OCI-LY3 (cell line): ENCODE results near the gene CD207.

Source experiments
- H2AFZ ChIP-seq: fragments of 200-600, 300-600 bp; shearing (Covaris generic); 2 replicates; pipeline ENCODE4 v1.6.0; 2014; ENCODE audit warnings: antibody characterized with exemption, low read depth, low read length
- H3K27ac ChIP-seq: fragments of 200-600, 300-600 bp; sonication (generic); 2 replicates; pipeline ENCODE4 v1.5.1; 2014; ENCODE audit warnings: mild to moderate bottlenecking, low read length, moderate library complexity, mixed read lengths
- H3K27me3 ChIP-seq: fragments of 200-600, 300-600 bp; sonication (generic); 2 replicates; pipeline ENCODE4 v1.6.1; 2014; ENCODE audit warnings: low read depth, low read length, mixed read lengths
- H3K36me3 ChIP-seq: fragments of 200-600, 300-600 bp; sonication (generic); replicated peaks from 2 replicates; pipeline ENCODE3; 2014; ENCODE audit warnings: low read depth, low read length, mixed read lengths
- H3K4me1 ChIP-seq: fragments of 300-600, 200-600 bp; sonication (generic); 2 replicates; pipeline ENCODE4 v1.6.1; 2014; ENCODE audit warnings: low read length, mixed read lengths
- H3K4me2 ChIP-seq: fragments of 200-600, 300-600 bp; sonication (generic); 2 replicates; pipeline ENCODE4 v1.6.1; 2014; ENCODE audit warnings: low read length, mixed read lengths
- H3K4me3 ChIP-seq: fragments of 300-600, 200-600 bp; sonication (generic); 2 replicates; pipeline ENCODE4 v1.5.1; 2014; ENCODE audit warnings: antibody characterized with exemption, mild to moderate bottlenecking, low read length, moderate library complexity
- H3K79me2 ChIP-seq: fragments of 300-600, 200-600 bp; shearing (Covaris generic); 2 replicates; pipeline ENCODE4 v1.6.1; 2014; ENCODE audit warnings: mild to moderate bottlenecking, low read length, mixed read lengths
- H3K9ac ChIP-seq: fragments of 300-600, 200-600 bp; shearing (Covaris generic); 2 replicates; pipeline ENCODE4 v1.6.0; 2014; ENCODE audit warnings: mild to moderate bottlenecking, low read length, moderate library complexity
- H3K9me3 ChIP-seq: fragments of 200-600, 300-600 bp; shearing (Covaris generic); 2 replicates; pipeline ENCODE4 v1.6.1; 2014; ENCODE audit warnings: low read length, mixed read lengths; ENCODE audit not compliant: insufficient read depth
- H4K20me1 ChIP-seq: fragments of 200-600, 300-600 bp; sonication (generic); 2 replicates; pipeline ENCODE4 v1.6.1; 2016; ENCODE audit warnings: low read length, mixed read lengths; ENCODE audit not compliant: insufficient read depth
- EZH2phosphoT487 ChIP-seq: fragments of 200-600 bp; shearing (Covaris generic); IDR thresholded peaks from 2 replicates; pipeline ENCODE4 v1.6.1; 2018; ENCODE audit warnings: antibody characterized with exemption, mixed run types, low read depth
- TF ChIP-seq, protein P1 (sequence below): fragments of 200-600, 300-600 bp; sonication (generic); IDR thresholded peaks from 2 replicates; pipeline ENCODE4 v1.5.1; 2014; ENCODE audit warnings: antibody characterized with exemption, low read length, low read depth

CD207 gene

GRCh38 chr2:70826696-70827350, 8.8 kb downstream of the CD207 start:
- Histone ChIP-seq H4K20me1 (no peaks in the 10 kb centered on the region), H3K27ac (no peak overlapping the region), H3K36me3 (no peaks in the 10 kb centered on the region), H3K9ac (no peak overlapping the region), H3K4me1 (peaks cover 7% of the 10 kb centered on the region), H3K4me3 (no peak overlapping the region), H2AFZ (no peak overlapping the region), H3K9me3 (no peaks in the 10 kb centered on the region), H3K4me2 (no peak overlapping the region), H3K79me2 (no peaks in the 10 kb centered on the region), H3K27me3 (peaks cover 6% of the 10 kb centered on the region; the same call in 1 of the 2 replicates)
- TF ChIP-seq, protein P1, sequence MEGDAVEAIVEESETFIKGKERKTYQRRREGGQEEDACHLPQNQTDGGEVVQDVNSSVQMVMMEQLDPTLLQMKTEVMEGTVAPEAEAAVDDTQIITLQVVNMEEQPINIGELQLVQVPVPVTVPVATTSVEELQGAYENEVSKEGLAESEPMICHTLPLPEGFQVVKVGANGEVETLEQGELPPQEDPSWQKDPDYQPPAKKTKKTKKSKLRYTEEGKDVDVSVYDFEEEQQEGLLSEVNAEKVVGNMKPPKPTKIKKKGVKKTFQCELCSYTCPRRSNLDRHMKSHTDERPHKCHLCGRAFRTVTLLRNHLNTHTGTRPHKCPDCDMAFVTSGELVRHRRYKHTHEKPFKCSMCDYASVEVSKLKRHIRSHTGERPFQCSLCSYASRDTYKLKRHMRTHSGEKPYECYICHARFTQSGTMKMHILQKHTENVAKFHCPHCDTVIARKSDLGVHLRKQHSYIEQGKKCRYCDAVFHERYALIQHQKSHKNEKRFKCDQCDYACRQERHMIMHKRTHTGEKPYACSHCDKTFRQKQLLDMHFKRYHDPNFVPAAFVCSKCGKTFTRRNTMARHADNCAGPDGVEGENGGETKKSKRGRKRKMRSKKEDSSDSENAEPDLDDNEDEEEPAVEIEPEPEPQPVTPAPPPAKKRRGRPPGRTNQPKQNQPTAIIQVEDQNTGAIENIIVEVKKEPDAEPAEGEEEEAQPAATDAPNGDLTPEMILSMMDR: no peak
- no peak for TF ChIP-seq EZH2phosphoT487

DNA sequence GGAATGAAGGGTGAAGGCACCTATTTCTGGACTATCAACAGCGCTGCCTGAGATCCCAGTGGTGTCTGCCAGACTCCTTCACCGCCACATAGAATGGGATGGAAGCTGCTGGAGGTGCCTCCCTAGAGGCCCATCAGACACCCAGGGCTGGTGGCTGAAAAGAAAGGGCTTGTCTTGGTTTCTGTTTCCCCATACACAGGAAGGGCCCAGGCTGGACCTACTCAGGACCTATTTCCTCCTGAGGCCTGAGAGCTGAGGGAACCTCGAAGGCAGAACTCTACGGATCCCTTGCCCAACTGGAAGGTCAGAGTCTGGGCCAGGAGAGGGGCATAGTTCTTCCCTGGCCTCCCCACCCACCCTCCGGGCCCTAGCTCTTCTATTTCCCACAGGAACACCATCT, 12.4 kb downstream of the CD207 start:
- no peaks in the 10 kb centered on the region for H3K36me3 ChIP-seq
- no peak overlapping the region for H3K4me2 ChIP-seq
- H4K20me1 ChIP-seq: no peaks in the 10 kb centered on the region
- no peaks in the 10 kb centered on the region for H3K4me1 ChIP-seq
- H3K79me2 ChIP-seq: no peaks in the 10 kb centered on the region
- 0 out of 2 replicates have a peak, but pooled peaks cover 4% of the 10 kb centered on the region for H3K27me3 ChIP-seq
- H3K27ac ChIP-seq: no peak overlapping the region
- no peak overlapping the region for H2AFZ ChIP-seq
- no peak overlapping the region for H3K4me3 ChIP-seq
- no peaks in the 10 kb centered on the region for H3K9me3 ChIP-seq
- no peak for TF ChIP-seq EZH2phosphoT487
- TF ChIP-seq, protein P1: no peak
- no peak overlapping the region for H3K9ac ChIP-seq

DNA sequence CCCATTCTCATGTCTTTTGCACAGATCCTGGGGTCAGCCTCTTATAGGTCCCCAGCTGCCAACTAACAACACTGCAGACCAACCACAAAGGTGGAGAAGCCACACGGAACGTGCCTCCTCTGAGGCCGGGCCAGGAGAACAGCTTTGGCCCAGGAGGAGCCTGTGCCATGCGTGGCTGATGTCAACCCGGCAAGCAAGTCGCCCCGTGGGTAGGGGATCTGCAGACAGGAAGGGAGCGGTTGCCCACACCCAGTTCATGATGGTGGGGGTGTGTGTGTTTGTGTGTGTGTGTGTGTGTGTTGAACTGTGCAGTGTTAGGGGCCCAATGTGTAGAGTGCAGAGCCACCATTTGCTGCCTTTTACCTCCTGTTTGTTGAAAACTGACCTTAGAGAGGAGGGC, 12.8 kb downstream of the CD207 start:
- TF ChIP-seq, protein P1: no peak
- no peak for TF ChIP-seq EZH2phosphoT487
- H3K27me3 ChIP-seq: 0 out of 2 replicates have a peak, but pooled peaks cover 4% of the 10 kb centered on the region

GRCh38 chr2:70820499-70820898, 15.1 kb downstream of the CD207 start, which contains the start of gene CLEC4F:
TSS of gene CLEC4F (minus strand) at chr2:70820599. CDS start at chr2:70820523, 76 bp downstream.
- Histone ChIP-seq H3K27ac (no peak within 1 kb of the TSS), H3K4me3 (no peak within 1 kb of the TSS), H3K79me2 (no peaks in the 10 kb centered on the region), H3K4me1 (no peaks in the 10 kb centered on the region), H2AFZ (no peak within 1 kb of the TSS), H3K36me3 (no peaks in the 10 kb centered on the region), H4K20me1 (no peaks in the 10 kb centered on the region), H3K9me3 (no peaks in the 10 kb centered on the region), H3K27me3 (peaks cover 4% of the 10 kb centered on the region; the same call in 1 of the 2 replicates), H3K9ac (no peak within 1 kb of the TSS), H3K4me2 (no peak within 1 kb of the TSS)
- TF ChIP-seq, protein P1: no peak
- no peak for TF ChIP-seq EZH2phosphoT487

More for the DNA sequence above, 12.8 kb downstream of the CD207 start:
- no peaks in the 10 kb centered on the region for H3K79me2 ChIP-seq
- H3K27ac ChIP-seq: no peak overlapping the region
- no peaks in the 10 kb centered on the region for H3K36me3 ChIP-seq
- H3K4me1 ChIP-seq: no peaks in the 10 kb centered on the region
- no peaks in the 10 kb centered on the region for H4K20me1 ChIP-seq
- no peak overlapping the region for H3K4me3 ChIP-seq
- no peak overlapping the region for H2AFZ ChIP-seq
- H3K9ac ChIP-seq: no peak overlapping the region
- no peak overlapping the region for H3K4me2 ChIP-seq
- H3K9me3 ChIP-seq: no peaks in the 10 kb centered on the region
